22Rv1 (cell line): ENCODE results near the gene NUMA1.

Experiments used
- ZFX ChIP-seq: fragments of 450-650 bp; IDR thresholded peaks from 2 replicates; pipeline ENCODE4 v1.6.1; 2017; ENCODE audit warnings: antibody characterized with exemption, borderline replicate concordance
- TF ChIP-seq, protein P1 (sequence below): fragments of 450-650 bp; IDR thresholded peaks from 2 replicates; pipeline ENCODE4 v1.5.1; 2017; ENCODE audit warnings: mild to moderate bottlenecking

DNA sequence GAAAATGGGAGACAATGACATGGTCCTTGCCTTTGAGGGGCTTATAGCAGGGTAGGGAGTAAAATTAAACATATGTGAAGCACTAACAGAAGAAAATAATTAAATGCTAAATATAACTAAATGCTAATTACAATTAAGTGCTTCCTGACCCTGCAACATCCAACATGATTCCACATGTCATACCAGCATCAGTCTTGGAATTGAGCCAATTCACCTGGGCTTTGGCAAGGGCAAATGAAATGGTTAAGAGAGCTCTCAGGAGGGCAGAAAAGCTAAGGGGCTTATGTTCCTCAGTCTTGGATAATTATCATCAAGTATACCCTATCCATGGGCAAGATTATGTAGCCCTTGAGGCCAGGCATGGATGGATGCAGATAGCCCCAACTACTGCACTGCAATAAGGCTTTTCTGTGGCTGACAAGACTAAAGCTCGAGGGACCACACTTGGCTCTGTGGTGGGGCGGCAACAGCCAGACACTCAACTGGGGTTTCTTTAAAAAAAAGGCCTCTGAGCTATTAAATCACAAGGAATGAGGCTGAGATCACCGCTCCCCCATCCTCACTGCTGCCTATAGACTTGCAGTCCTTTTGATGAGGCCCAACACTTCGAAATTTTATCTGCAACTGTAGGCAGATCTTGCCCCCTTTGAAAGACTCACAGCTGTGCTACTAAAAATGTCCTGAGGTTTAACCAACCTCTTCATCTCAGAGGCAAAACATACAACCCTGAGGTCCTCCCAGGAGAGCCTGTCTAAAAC is 42.6 kb downstream of the NUMA1 start:
- TF ChIP-seq, protein P1, sequence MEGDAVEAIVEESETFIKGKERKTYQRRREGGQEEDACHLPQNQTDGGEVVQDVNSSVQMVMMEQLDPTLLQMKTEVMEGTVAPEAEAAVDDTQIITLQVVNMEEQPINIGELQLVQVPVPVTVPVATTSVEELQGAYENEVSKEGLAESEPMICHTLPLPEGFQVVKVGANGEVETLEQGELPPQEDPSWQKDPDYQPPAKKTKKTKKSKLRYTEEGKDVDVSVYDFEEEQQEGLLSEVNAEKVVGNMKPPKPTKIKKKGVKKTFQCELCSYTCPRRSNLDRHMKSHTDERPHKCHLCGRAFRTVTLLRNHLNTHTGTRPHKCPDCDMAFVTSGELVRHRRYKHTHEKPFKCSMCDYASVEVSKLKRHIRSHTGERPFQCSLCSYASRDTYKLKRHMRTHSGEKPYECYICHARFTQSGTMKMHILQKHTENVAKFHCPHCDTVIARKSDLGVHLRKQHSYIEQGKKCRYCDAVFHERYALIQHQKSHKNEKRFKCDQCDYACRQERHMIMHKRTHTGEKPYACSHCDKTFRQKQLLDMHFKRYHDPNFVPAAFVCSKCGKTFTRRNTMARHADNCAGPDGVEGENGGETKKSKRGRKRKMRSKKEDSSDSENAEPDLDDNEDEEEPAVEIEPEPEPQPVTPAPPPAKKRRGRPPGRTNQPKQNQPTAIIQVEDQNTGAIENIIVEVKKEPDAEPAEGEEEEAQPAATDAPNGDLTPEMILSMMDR = no peak
- no peak for TF ChIP-seq ZFX
